Stomach (tissue), 9 donors: ENCODE results near the gene USP26. TPM values are rescaled to one million over a fixed set of nuclear protein-coding genes. Genes with fewer than 3 reads are reported as not detected.
"Not testable (repeated sequence)": the region's sequence is repeated elsewhere in the genome, so short reads cannot be mapped to it uniquely, and the experiment has no call there.

Source experiments
- DNase-seq, 2 donors: peaks; one replicate each; pipeline versions ENCODE4 v3.0.0 to v3.0.0-alpha.2; 2013 to 2019
- H3K27ac ChIP-seq, 5 donors: fragments of 200-600 bp in 4 of 5; sonication (generic) in 4 of 5; one replicate each; pipeline ENCODE4 v1.5.1; 2013 to 2019; ENCODE audit warnings: mild to moderate bottlenecking in 1 of 5, moderate library complexity in 1 of 5
- H3K27me3 ChIP-seq, 3 donors: fragments of 200-600 bp; sonication (generic); one replicate each; pipeline ENCODE4 v1.5.1; 2017 to 2019; ENCODE audit warnings: mixed run types in 1 of 3
- H3K36me3 ChIP-seq, 4 donors: fragments of 200-600 bp; sonication (generic); 1 replicate in 3 of 4; 2 replicates in 1 of 4; pipeline ENCODE4 v1.5.1; 2016 to 2019
- H3K4me1 ChIP-seq, 4 donors: fragments of 200-600 bp; sonication (generic); one replicate each; pipeline ENCODE4 v1.5.1; 2016 to 2019
- H3K4me3 ChIP-seq, 4 donors: fragments of 200-600 bp; sonication (generic) in 3 of 4; one replicate each; pipeline ENCODE4 v1.5.1; 2016 to 2019; ENCODE audit warnings: mild to moderate bottlenecking in 1 of 4
- H3K9me3 ChIP-seq, 4 donors: fragments of 200-600 bp; sonication (generic); one replicate each; pipeline ENCODE4 v1.5.1; 2016 to 2019
- EP300 ChIP-seq: sonication (generic); formaldehyde crosslinking; IDR thresholded peaks from one replicate; pipeline ENCODE4 v1.6.1; 2017; ENCODE audit warnings: antibody characterized with exemption
- POLR2A ChIP-seq, 4 donors: fragments of 450-650 bp; IDR thresholded peaks; one replicate each; pipeline ENCODE4 v1.6.1; 2016; ENCODE audit warnings: antibody characterized with exemption in 4 of 4, control low read depth in 2 of 4, mild to moderate bottlenecking in 1 of 4, moderate library complexity in 1 of 4
- POLR2AphosphoS5 ChIP-seq, 3 donors: sonication (generic); formaldehyde crosslinking; IDR thresholded peaks; one replicate each; pipeline ENCODE4 v1.6.1; 2016; ENCODE audit warnings: antibody characterized with exemption in 3 of 3
- WGBS, 5 donors: extraction: QIAGEN DNeasy Blood & Tissue Kit in 3 of 5; methylation state at CpG; one replicate each; pipeline versions ENCODE4 v1.1.5 to v1.1.7; 2013 to 2018; 5-methylcytosine and 5-hydroxymethylcytosine counted together
- intact Hi-C: fragments of 100-400 bp; cut with DNase I; formaldehyde crosslinking; loops from one replicate; pipeline ENCODE4 v1.15.1; 2023; ENCODE audit warnings: low total_unique reads
- polyA plus RNA-seq, 3 donors: library from polyadenylated mRNA; stranded (reverse); fragments of 200-250 nt; gene quantifications; one replicate each; pipeline ENCODE4 v1.2.3, GENCODE V29; 2013
- total RNA-seq, 5 donors: library from RNA; depleted of rRNA; stranded (reverse); fragments of >200 nt; gene quantifications; one replicate each; pipeline versions ENCODE4 v1.1.0 to v1.2.3, GENCODE V29; 2014 to 2016
- TF ChIP-seq, protein P1 (sequence below), 7 experiments: fragments of 450-650 bp in 4 of 7; fragments of 200-600 bp in 3 of 7; sonication (generic) in 3 of 7; IDR thresholded peaks; one replicate each; pipeline ENCODE4 v1.5.1; 2016 to 2019; ENCODE audit warnings: antibody characterized with exemption in 7 of 7, control low read depth in 2 of 7, mild to moderate bottlenecking in 1 of 7
- donor health status: healthy with polysubstance abuse.
- donor health status: Bipolar disorder and iron deficiency.
- donor health status: healthy.

The USP26 gene
- total and polyA plus RNA-seq, 8 donors = not detected

DNA sequence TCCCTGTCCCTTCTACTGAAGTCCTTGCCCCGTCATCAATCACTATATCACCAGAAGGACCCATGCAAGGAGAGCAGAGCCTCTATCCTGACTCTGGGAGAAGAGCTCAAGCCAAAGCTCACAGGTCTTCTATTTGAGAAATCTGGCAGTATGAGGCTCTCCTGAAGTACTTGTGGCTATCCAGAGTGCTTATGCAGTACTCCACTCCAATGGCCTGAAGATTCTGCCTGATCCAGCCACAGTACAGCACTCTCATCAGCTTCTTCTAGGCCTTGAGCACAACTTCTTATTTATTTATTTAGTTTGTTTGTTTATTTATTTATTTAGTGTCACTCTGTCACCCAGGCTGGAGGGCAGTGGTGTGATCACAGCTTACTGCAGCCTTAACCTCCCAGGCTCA lies 13.0 kb downstream of the USP26 start:
- 63 to 84% (median 69%) methylated on average over 1 of the region's 1 CpG for WGBS, 5 donors
- TF ChIP-seq POLR2A (IDR thresholded peaks at IDR 0.05) (no peak), EP300 (no peak), POLR2AphosphoS5 (IDR thresholded peaks at IDR 0.05) (no peak)
- TF ChIP-seq, protein P1, sequence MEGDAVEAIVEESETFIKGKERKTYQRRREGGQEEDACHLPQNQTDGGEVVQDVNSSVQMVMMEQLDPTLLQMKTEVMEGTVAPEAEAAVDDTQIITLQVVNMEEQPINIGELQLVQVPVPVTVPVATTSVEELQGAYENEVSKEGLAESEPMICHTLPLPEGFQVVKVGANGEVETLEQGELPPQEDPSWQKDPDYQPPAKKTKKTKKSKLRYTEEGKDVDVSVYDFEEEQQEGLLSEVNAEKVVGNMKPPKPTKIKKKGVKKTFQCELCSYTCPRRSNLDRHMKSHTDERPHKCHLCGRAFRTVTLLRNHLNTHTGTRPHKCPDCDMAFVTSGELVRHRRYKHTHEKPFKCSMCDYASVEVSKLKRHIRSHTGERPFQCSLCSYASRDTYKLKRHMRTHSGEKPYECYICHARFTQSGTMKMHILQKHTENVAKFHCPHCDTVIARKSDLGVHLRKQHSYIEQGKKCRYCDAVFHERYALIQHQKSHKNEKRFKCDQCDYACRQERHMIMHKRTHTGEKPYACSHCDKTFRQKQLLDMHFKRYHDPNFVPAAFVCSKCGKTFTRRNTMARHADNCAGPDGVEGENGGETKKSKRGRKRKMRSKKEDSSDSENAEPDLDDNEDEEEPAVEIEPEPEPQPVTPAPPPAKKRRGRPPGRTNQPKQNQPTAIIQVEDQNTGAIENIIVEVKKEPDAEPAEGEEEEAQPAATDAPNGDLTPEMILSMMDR (IDR thresholded peaks at IDR 0.05) = no peak
- intact Hi-C loops = no loop called here

DNA sequence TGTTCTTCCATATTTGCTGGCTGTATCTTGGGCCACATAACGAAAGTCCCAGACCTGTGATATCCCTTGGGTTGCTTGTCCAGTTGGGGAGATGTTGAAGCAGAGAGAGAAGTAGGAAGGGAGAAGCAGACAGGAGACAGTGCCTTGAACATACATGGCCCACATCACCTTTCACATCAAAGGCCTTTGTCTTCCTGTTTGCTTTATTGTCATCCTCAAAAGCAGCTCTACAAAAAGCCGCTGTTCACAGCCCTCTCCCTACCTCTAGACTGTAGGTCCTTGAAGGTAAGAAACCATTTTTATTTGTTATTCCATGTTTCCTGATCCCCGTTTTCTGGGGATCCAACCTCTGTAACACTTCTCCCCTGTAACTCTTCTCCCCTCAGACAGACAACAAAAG lies 14.9 kb downstream of the USP26 start:
- no peak for DNase-seq
- no peaks in the 10 kb centered on the region for H3K36me3 ChIP-seq
- no peak overlapping the region for H3K4me3 ChIP-seq
- H3K4me1 ChIP-seq = no peaks in the 10 kb centered on the region
- no peak for TF ChIP-seq EP300
- peaks cover 0 to 5% (median 0%) of the 10 kb centered on the region in 4 donors for H3K9me3 ChIP-seq
- H3K27me3 ChIP-seq = peaks cover 0 to 4% (median 4%) of the 10 kb centered on the region in 3 donors
- no peak overlapping the region for H3K27ac ChIP-seq
- intact Hi-C loops = no loop called here
- WGBS, 5 donors = 57 to 85% (median 70%) methylated on average over 3 of the region's 3 CpGs

More for the DNA sequence above, 13.0 kb downstream of the USP26 start:
- peaks cover 0 to 4% (median 4%) of the 10 kb centered on the region in 3 donors for H3K27me3 ChIP-seq
- H3K4me3 ChIP-seq = no peak overlapping the region
- no peak overlapping the region for H3K27ac ChIP-seq
- no peaks in the 10 kb centered on the region for H3K4me1 ChIP-seq
- no peaks in the 10 kb centered on the region for H3K36me3 ChIP-seq
- no peaks in the 10 kb centered on the region for H3K9me3 ChIP-seq
- no peak for DNase-seq

DNA sequence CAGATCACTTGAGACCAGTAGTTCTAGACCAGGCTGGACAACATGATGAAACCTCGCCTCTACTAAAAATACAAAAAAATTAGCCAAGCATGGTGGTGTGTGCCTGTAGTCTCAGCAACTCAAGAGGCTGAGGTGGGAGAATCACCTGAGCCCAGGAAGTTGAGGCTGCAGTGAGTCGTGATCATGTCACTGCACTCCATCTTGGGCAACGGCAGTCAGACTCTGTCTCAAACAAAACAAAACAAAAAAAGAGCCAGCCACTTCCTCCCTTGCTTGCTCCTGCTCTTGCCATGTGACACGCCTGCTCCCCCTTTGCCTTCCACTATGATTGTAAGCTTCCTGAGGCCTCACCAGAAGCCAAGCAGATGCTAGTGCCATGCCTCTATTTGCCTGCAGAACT lies 19.1 kb downstream of the USP26 start:
- H3K36me3 ChIP-seq, H3K27me3 ChIP-seq, H3K27ac ChIP-seq, H3K9me3 ChIP-seq, H3K4me1 ChIP-seq, DNase-seq, intact Hi-C loops, H3K4me3 ChIP-seq: not testable (repeated sequence)
- WGBS, 5 donors = 73 to 87% (median 77%) methylated on average over 4 of the region's 4 CpGs

DNA sequence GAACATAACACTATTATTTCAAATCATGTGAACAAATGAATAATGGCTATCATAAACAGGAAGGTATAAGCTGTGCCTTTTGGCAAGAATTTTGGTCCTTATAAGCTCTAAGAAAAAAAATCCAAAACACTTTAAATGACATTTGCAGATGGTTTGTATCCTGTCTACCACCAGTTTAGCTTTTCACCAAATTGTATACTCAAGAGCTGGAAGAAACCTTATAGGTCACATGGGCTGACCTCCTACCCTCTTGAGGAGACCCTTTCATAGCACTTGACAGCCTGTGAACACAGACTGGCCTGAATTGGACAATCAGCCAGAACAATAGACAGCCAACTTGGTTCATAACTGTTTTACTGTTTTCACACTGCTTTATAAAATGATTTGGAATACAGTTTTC lies 24.3 kb downstream of the USP26 start:
- Histone ChIP-seq H3K27me3 (no peaks in the 10 kb centered on the region), H3K27ac (no peak overlapping the region), H3K9me3 (no peaks in the 10 kb centered on the region), H3K4me3 (no peak overlapping the region), H3K36me3 (no peaks in the 10 kb centered on the region), H3K4me1 (no peaks in the 10 kb centered on the region)
- no peak for DNase-seq
- TF ChIP-seq, protein P1 (IDR thresholded peaks at IDR 0.05) = no peak
- intact Hi-C loops = no loop called here

DNA sequence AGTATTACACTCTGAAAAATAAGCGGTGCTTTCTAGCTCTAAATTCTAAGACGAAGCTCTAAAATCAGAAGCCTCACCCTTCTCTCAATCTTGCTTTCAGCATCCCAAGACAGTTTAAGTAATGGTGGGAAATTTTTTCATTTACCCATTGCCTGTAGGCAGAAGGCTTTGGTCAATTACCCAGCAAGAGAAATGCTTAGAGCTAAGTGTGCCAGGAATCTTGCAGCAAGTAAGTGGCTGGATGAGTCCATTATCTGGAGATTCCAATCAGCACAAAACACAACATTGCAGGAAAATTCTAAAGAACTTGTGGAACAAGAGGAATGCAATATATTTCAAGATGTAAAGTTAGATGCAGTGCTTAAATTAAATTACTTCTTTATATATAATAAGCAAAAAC lies 28.4 kb downstream of the USP26 start:
- 73 to 100% (median 91%) methylated on average over 2 of the region's 2 CpGs for WGBS, 5 donors
- intact Hi-C loops = no loop called here
- no peaks in the 10 kb centered on the region for H3K36me3 ChIP-seq

More for the DNA sequence above, 28.4 kb downstream of the USP26 start:
- peaks cover 0 to 8% (median 0%) of the 10 kb centered on the region in 4 donors for H3K9me3 ChIP-seq
- no peak for DNase-seq
- TF ChIP-seq, protein P1 (IDR thresholded peaks at IDR 0.05) = no peak
- TF ChIP-seq POLR2AphosphoS5 (IDR thresholded peaks at IDR 0.05) (no peak), POLR2A (IDR thresholded peaks at IDR 0.05) (no peak), EP300 (no peak)
- H3K4me3 ChIP-seq = no peak overlapping the region
- H3K4me1 ChIP-seq = no peaks in the 10 kb centered on the region
- peaks cover 0 to 3% (median 0%) of the 10 kb centered on the region in 3 donors for H3K27me3 ChIP-seq
- H3K27ac ChIP-seq = no peak overlapping the region
